ENCODE results near the gene LAMA5. TPM values are rescaled to one million over a fixed set of nuclear protein-coding genes. Genes with fewer than 3 reads are reported as not detected.

Gene LAMA5
- polyA plus RNA-seq, 1 donor (not counting 4 experiments of a cell fraction or from before 2014, with no cell fraction given) = 8.7 TPM

DNA sequence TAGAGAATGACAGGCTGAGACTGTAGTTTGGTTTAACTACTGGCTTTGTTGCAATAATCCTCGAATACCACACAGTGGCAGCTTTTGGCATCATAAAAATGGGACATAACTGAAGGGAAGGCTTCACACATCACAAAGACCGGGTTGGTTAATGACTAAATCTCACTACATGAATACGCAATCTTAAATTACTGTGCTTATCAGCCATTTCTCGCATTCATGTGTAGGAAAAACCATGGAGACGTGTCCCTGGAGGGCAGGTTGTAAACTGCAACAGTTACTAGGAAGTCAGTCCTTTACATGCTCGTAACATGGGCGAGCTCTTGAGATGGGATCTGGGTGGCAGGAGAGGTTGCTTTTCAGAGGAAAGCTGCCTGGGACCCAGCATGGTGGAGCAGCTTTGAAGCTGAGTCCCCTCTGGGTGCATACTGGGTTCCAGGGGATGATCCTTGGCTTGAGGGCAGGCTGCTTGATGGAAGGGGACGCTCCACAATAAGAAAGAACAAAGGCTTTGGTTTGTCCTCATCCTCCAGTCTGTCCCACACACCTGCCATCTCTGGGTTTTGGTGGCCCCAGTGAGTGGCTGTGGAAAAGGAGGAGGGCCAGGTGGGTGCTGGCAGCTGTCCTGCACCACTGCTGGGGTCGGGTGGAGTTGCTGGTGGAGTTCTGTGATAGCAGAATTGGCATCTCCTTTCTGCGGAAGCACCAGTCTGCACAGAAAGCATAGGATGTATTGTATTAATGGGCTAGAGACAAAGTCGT, 21.9 kb upstream of the LAMA5 start:
- Histone ChIP-seq H3K4me2 (ENCODE audit: control insufficient read depth, extremely low read depth, insufficient read depth, low read depth, low read length) (no peak overlapping the region), H3K9me3 (ENCODE audit: control insufficient read depth, low read depth, low read length) (no peaks in the 10 kb centered on the region), H3K79me2 (ENCODE audit: control insufficient read depth, insufficient read depth, low read length) (peaks cover 55% of the 10 kb centered on the region), H4K20me1 (ENCODE audit: control insufficient read depth, extremely low read depth, insufficient read depth, low read length) (peaks cover 10% of the 10 kb centered on the region), H3K4me1 (ENCODE audit: control insufficient read depth, extremely low read depth, insufficient read depth, low read length) (peaks cover 18% of the 10 kb centered on the region), H3K9ac (ENCODE audit: control insufficient read depth, extremely low read depth, insufficient read depth, low read length) (no peak overlapping the region), H3K36me3 (ENCODE audit: control insufficient read depth in 2 of 2, extremely low read depth in 1 of 2, insufficient read depth in 2 of 2, low read length in 2 of 2) (peaks cover 22 to 25% of the 10 kb centered on the region in 2 experiments), H2AFZ (ENCODE audit: control insufficient read depth, low read length) (no peak overlapping the region), H3K9me1 (ENCODE audit: control insufficient read depth, extremely low read depth, insufficient read depth, low read length) (no peaks in the 10 kb centered on the region), H3K4me3 (ENCODE audit: control insufficient read depth in 2 of 3, extremely low read depth in 1 of 3, insufficient read depth in 2 of 3, low read depth in 1 of 3, low read length in 3 of 3) (no peak overlapping the region), H3K27me3 (ENCODE audit: control insufficient read depth, extremely low read depth, insufficient read depth, low read length) (no peaks in the 10 kb centered on the region), H3K27ac (ENCODE audit: control insufficient read depth, insufficient read depth, low read length) (no peak overlapping the region)
- dilution Hi-C loops (cut with MboI; ENCODE audit: extremely low pct_ligation_motif_present, low sequenced_read_pairs) = no loop called here
- FAIRE-seq = no peak
- no peak for DNase-seq (ENCODE audit: low read depth, low spot score)
- TF ChIP-seq EZH2 (IDR thresholded peaks at IDR 0.05; ENCODE audit: low read length) = no peak
- TF ChIP-seq, protein P1, sequence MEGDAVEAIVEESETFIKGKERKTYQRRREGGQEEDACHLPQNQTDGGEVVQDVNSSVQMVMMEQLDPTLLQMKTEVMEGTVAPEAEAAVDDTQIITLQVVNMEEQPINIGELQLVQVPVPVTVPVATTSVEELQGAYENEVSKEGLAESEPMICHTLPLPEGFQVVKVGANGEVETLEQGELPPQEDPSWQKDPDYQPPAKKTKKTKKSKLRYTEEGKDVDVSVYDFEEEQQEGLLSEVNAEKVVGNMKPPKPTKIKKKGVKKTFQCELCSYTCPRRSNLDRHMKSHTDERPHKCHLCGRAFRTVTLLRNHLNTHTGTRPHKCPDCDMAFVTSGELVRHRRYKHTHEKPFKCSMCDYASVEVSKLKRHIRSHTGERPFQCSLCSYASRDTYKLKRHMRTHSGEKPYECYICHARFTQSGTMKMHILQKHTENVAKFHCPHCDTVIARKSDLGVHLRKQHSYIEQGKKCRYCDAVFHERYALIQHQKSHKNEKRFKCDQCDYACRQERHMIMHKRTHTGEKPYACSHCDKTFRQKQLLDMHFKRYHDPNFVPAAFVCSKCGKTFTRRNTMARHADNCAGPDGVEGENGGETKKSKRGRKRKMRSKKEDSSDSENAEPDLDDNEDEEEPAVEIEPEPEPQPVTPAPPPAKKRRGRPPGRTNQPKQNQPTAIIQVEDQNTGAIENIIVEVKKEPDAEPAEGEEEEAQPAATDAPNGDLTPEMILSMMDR (optimal IDR thresholded peaks at IDR 0.05 in 1 of 3, IDR thresholded peaks at IDR 0.05 in 1 of 3, conservative IDR thresholded peaks at IDR 0.05 in 1 of 3; ENCODE audit: extremely low read depth in 1 of 3, insufficient read depth in 2 of 3, low read length in 3 of 3) = peak in 2 of 3 experiments; percentile 4 to 28

DNA sequence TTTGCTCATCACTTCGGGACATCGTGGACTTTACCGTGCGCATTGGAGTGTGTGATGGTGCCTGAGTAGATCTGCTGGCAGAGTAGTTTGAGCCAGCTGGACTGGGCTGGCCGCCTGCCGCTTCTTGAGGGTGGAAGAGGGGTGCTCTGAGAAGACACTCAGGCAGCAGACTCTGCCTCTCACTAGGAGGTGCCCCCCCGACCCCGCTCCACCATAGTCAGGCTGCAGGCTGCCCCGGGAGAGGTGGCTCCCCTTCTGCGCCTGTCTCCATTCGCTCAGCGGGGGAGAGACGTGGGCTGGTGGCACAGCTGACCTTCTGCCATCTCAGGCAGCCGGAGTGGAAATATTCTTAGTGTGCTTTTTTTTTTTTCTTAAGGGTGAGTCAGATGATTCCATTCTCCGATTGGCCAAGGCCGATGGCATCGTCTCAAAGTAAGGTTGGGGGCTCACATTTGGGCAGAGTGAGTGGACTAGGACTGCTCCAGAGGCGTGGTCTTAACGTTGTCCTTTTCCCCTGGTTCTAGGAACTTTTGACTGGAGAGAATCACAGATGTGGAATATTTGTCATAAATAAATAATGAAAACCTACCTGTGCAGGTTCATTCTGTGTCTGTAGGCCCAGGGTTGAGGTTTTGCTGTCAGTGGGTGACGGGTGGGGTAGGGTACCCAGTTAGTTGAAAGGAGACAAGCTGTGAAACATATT, 21.0 kb upstream of the LAMA5 start:
- no peak for FAIRE-seq
- H3K27ac ChIP-seq (ENCODE audit: control insufficient read depth, insufficient read depth, low read length) = peak overlapping the region; percentile 71
- dilution Hi-C loops (cut with MboI; ENCODE audit: extremely low pct_ligation_motif_present, low sequenced_read_pairs) = no loop called here

More for the DNA sequence above, 21.0 kb upstream of the LAMA5 start:
- peak overlapping the region; percentile 93 for H3K9ac ChIP-seq (ENCODE audit: control insufficient read depth, extremely low read depth, insufficient read depth, low read length)
- peaks cover 18 to 25% of the 10 kb centered on the region in 2 experiments for H3K36me3 ChIP-seq (ENCODE audit: control insufficient read depth in 2 of 2, extremely low read depth in 1 of 2, insufficient read depth in 2 of 2, low read length in 2 of 2)
- H3K9me3 ChIP-seq (ENCODE audit: control insufficient read depth, low read depth, low read length) = no peaks in the 10 kb centered on the region
- no peak for TF ChIP-seq EZH2 (IDR thresholded peaks at IDR 0.05; ENCODE audit: low read length)
- TF ChIP-seq, protein P1 (optimal IDR thresholded peaks at IDR 0.05 in 1 of 3, IDR thresholded peaks at IDR 0.05 in 1 of 3, conservative IDR thresholded peaks at IDR 0.05 in 1 of 3; ENCODE audit: extremely low read depth in 1 of 3, insufficient read depth in 2 of 3, low read length in 3 of 3) = no peak
- H3K79me2 ChIP-seq (ENCODE audit: control insufficient read depth, insufficient read depth, low read length) = peaks cover 59% of the 10 kb centered on the region
- no peaks in the 10 kb centered on the region for H3K27me3 ChIP-seq (ENCODE audit: control insufficient read depth, extremely low read depth, insufficient read depth, low read length)
- H3K9me1 ChIP-seq (ENCODE audit: control insufficient read depth, extremely low read depth, insufficient read depth, low read length) = no peaks in the 10 kb centered on the region
- H2AFZ ChIP-seq (ENCODE audit: control insufficient read depth, low read length) = no peak overlapping the region
- H3K4me1 ChIP-seq (ENCODE audit: control insufficient read depth, extremely low read depth, insufficient read depth, low read length) = peaks cover 18% of the 10 kb centered on the region
- DNase-seq (ENCODE audit: low read depth, low spot score) = no peak
- H3K4me2 ChIP-seq (ENCODE audit: control insufficient read depth, extremely low read depth, insufficient read depth, low read depth, low read length) = peak overlapping the region; percentile 72
- H4K20me1 ChIP-seq (ENCODE audit: control insufficient read depth, extremely low read depth, insufficient read depth, low read length) = peaks cover 10% of the 10 kb centered on the region
- peak overlapping the region; percentile 89 to 99 (median 90) for H3K4me3 ChIP-seq (ENCODE audit: control insufficient read depth in 2 of 3, extremely low read depth in 1 of 3, insufficient read depth in 2 of 3, low read depth in 1 of 3, low read length in 3 of 3)

Data from keratinocyte (primary cell).